Heart left ventricle (tissue), 16 donors: ENCODE results near the gene GNB1L. TPM values are rescaled to one million over a fixed set of nuclear protein-coding genes. Genes with fewer than 3 reads are reported as not detected.

Experiments used
- ATAC-seq, 4 donors: fragments of 200-7000 bp; cut with Tn5 transposase; one replicate each; pipeline ENCODE4 v1.9.1; 2020 to 2022; ENCODE audit warnings: moderate library complexity in 4 of 4, mild to moderate bottlenecking in 3 of 4, moderate number of reproducible peaks in 1 of 4
- DNase-seq, 5 donors: peaks; one replicate each; pipeline ENCODE4 v3.0.0-alpha.2; 2020
- H3K27ac ChIP-seq, 12 donors: fragments of 200-600 bp; sonication (generic) in 4 of 12; one replicate each; pipeline versions ENCODE4 v1.5.0 to v1.8.0; 2016 to 2022; ENCODE audit warnings: mild to moderate bottlenecking in 2 of 12
- H3K27me3 ChIP-seq, 9 donors: fragments of 200-600 bp; sonication (generic) in 2 of 9; one replicate each; pipeline versions ENCODE4 v1.5.1 to v1.8.0; 2016 to 2022; ENCODE audit warnings: mild to moderate bottlenecking in 3 of 9
- H3K36me3 ChIP-seq, 9 donors: fragments of 200-600 bp; sonication (generic) in 2 of 9; one replicate each; pipeline versions ENCODE4 v1.5.0 to v1.8.0; 2018 to 2022; ENCODE audit warnings: mild to moderate bottlenecking in 2 of 9
- H3K4me1 ChIP-seq, 12 donors: fragments of 200-600 bp; sonication (generic) in 4 of 12; one replicate each; pipeline versions ENCODE4 v1.5.0 to v1.8.0; 2016 to 2022; ENCODE audit warnings: mild to moderate bottlenecking in 3 of 12
- H3K4me3 ChIP-seq, 12 donors: fragments of 200-600 bp; sonication (generic) in 4 of 12; one replicate each; pipeline versions ENCODE4 v1.5.0 to v1.8.0; 2017 to 2022; ENCODE audit warnings: mild to moderate bottlenecking in 9 of 12, moderate library complexity in 4 of 12
- H3K9me3 ChIP-seq, 12 donors: fragments of 200-600 bp; sonication (generic) in 4 of 12; one replicate each; pipeline versions ENCODE4 v1.5.0 to v1.8.0; 2016 to 2022; ENCODE audit warnings: mild to moderate bottlenecking in 1 of 12
- CTCF ChIP-seq, 12 donors: fragments of 200-600 bp; sonication (generic) in 4 of 12; IDR thresholded peaks; one replicate each; pipeline versions ENCODE4 v1.5.0 to v1.8.0; 2018 to 2022; ENCODE audit warnings: antibody characterized with exemption in 12 of 12, mild to moderate bottlenecking in 5 of 12
- POLR2A ChIP-seq, 2 donors: fragments of 450-650 bp; IDR thresholded peaks; one replicate each; pipeline ENCODE4 v1.6.1; 2017; ENCODE audit warnings: antibody characterized with exemption in 2 of 2, mild to moderate bottlenecking in 2 of 2, moderate library complexity in 2 of 2
- WGBS, 4 donors: extraction: QIAGEN DNeasy Blood & Tissue Kit in 2 of 4; methylation state at CpG; one replicate each; pipeline versions ENCODE4 v1.1.5 to v1.1.7; 2013 to 2018; 5-methylcytosine and 5-hydroxymethylcytosine counted together
- intact Hi-C, 10 donors: fragments of 100-400 bp; cut with DNase I; formaldehyde crosslinking; loops; one replicate each; pipeline versions ENCODE4 v1.11.1 to v1.14.2; 2022
- polyA plus RNA-seq, 2 donors: library from polyadenylated mRNA; stranded (reverse); fragments of 200-250 nt; gene quantifications; one replicate each; pipeline ENCODE4 v1.2.3, GENCODE V29; 2013
- total RNA-seq, 9 donors: library from RNA; depleted of rRNA in 2 of 9; stranded (reverse); fragments of >200 nt in 2 of 9; fragmentation: NEBNext Ultra II Directional in 3 of 9; extraction: Animal tissue kit (Norgen Biotek cat#: 25700) in 3 of 9; gene quantifications; one replicate each; pipeline versions ENCODE4 v1.1.0 to v1.2.4, GENCODE V29; 2016 to 2023
- donor health status: ischemic (EF 13 %, LVEDD 7.1; RV severe dilation, severe dysfunction).
- donor health status: healthy with polysubstance abuse.
- donor health status: DM: no; HTN: yes; CAD: no.
- donor health status: DM: no; HTN: no; CAD: no.
- donor health status: ischemic (EF 25% LVEDD 6.9; RV normal size, moderate dysfunction).
- donor health status: ischemic (EF 25% LVEDD 5.7; RV mildly dilated, moderate dysfunction).
- donor health status: healthy.
- donor health status: DM: yes; HTN: yes; CAD: no.
- donor health status: ischemic (EF 35%, LVEDD 5.7; RV mildly dilated, moderate dysfunction).
- donor health status: nonischemic (EF 11% LVEDD 7.7; RV severe dilation, severe dysfunction).
- donor health status: DM: yes; HTN: yes; CAD: no.
- donor health status: PGD.
- donor health status: ischemic (EF 29% LVEDD 5.4; RV normal size, mild dysfunction).
- donor health status: nonischemic (EF 23%, LVEDD 6.1; RV moderate dilation, normal function).

The GNB1L gene
- total and polyA plus RNA-seq, 11 donors, result 1.6 to 9.2 (median 2.4) TPM

DNA sequence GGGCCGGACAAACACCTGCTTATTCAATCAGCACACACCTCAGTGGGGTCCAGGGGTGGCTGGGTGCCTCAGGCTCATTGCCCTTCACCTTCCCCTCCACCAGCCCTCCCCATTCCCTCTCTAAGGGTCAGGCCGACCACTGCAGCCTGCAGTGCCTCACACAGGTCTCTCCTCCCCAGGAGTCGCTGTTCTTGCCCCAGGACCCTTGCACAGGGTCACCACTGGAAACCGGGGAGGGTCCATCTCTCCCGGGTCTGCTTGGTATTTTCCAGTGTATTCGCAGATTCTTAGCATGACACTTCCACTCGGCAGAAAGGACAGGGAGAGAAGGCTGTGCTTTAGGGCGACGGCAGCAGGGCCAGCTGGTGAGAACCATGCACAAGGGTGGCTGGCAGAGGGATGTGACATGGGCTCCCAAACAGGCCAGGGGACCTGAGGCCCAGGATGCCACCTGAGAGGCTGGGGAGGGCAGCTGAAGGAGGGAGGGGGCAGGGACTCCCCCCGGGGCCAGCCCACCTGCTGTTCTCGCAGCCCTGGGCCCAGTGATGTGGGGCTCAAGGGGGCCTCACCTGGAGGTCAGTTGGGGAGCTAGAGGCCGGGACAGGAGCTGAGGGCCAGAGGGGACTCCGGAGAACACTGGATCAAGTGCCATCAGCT is 110.2 kb downstream of the GNB1L start:
- ATAC-seq (no peak), DNase-seq (no peak)
- WGBS, 4 donors, result 85 to 91% (median 86%) methylated on average over 13 of the region's 13 CpGs
- H3K9me3 ChIP-seq, result no peaks in the 10 kb centered on the region
- H3K4me1 ChIP-seq, result peaks cover 0 to 23% (median 11%) of the 10 kb centered on the region in 12 donors
- no peaks in the 10 kb centered on the region for H3K27me3 ChIP-seq
- no peaks in the 10 kb centered on the region for H3K36me3 ChIP-seq
- intact Hi-C loops, result loop anchor here in 1 of 10 donors (5.0 kb wide), 1 partner anchor 108 kb away; the partner anchor contains the start of genes GNB1L and RTL10
- H3K4me3 ChIP-seq, result no peak overlapping the region
- peak overlapping the region in 8 of 12 donors; percentile 15 to 80 (median 54) for H3K27ac ChIP-seq
- TF ChIP-seq POLR2A (IDR thresholded peaks at IDR 0.05) (no peak), CTCF (IDR thresholded peaks at IDR 0.05) (no peak)

DNA sequence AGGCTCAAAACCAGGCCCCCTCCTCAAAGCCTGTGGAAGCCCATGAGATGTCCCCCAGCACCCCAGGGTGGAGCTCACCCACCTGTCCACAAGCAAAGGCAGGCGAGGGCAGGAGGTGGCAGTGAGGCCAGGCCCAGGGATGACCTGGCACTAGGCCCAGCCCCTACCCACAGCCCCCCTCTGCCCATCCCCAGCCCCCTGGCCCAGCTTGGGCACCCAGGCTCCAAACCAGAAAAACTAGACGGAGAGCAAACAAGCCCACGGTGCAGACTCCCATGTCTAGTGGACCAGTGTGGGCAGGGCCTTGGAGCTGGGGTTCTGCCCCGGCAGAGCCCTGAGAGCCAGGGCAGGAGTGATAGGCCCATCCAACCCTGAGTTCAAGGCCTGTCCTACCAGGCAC is 111.0 kb downstream of the GNB1L start:
- TF ChIP-seq CTCF (IDR thresholded peaks at IDR 0.05), result no peak
- no peak for TF ChIP-seq POLR2A (IDR thresholded peaks at IDR 0.05)
- Histone ChIP-seq H3K36me3 (no peaks in the 10 kb centered on the region), H3K9me3 (no peaks in the 10 kb centered on the region), H3K27ac (no peak overlapping the region), H3K4me1 (peaks cover 0 to 23% (median 11%) of the 10 kb centered on the region in 12 donors), H3K4me3 (no peak overlapping the region), H3K27me3 (no peaks in the 10 kb centered on the region)
- DNase-seq (no peak), ATAC-seq (no peak)
- 88 to 91% (median 89%) methylated on average over 4 of the region's 4 CpGs; no CpG with 5 or more reads in 1 of the 4 donors for WGBS, 4 donors
- intact Hi-C loops, result no loop called here

DNA sequence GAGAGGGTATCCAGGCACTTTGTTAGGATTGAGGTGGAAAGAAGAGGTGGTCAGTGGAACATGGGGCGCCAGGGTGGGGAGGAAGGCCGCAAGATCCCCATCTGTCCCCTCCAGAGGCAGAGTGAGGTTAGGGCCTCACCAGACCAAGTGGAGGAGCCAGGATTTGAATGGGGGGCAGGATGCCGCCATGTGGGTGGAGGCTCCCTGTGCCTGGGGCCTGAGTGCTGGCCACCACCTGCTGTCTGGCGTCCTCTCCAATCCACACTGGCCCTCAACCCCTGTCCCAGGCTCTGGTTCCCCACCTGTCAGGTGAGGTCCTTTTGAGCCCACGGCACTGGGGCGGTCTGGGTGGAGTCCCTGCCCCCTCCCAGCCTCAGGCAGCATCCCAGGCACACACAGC is 111.6 kb downstream of the GNB1L start:
- no peak overlapping the region for H3K27ac ChIP-seq
- no peak for TF ChIP-seq POLR2A (IDR thresholded peaks at IDR 0.05)
- no peak for TF ChIP-seq CTCF (IDR thresholded peaks at IDR 0.05)
- WGBS, 4 donors, result 91 to 97% (median 94%) methylated on average over 3 to 6 of the region's 6 CpGs
- H3K9me3 ChIP-seq, result no peaks in the 10 kb centered on the region
- H3K4me1 ChIP-seq, result peaks cover 0 to 23% (median 11%) of the 10 kb centered on the region in 12 donors
- H3K4me3 ChIP-seq, result no peak overlapping the region
- intact Hi-C loops, result no loop called here
- H3K27me3 ChIP-seq, result no peaks in the 10 kb centered on the region
- no peak for DNase-seq
- no peak for ATAC-seq
- no peaks in the 10 kb centered on the region for H3K36me3 ChIP-seq

- Histone ChIP-seq H3K27me3 (no peaks in the 10 kb centered on the region), H3K27ac (no peak overlapping the region), H3K4me3 (no peak overlapping the region), H3K36me3 (no peaks in the 10 kb centered on the region), H3K4me1 (peaks cover 0 to 28% (median 11%) of the 10 kb centered on the region in 12 donors), H3K9me3 (no peaks in the 10 kb centered on the region)
- DNase-seq (no peak), ATAC-seq (no peak)
- intact Hi-C loops, result no loop called here
- TF ChIP-seq POLR2A (IDR thresholded peaks at IDR 0.05) (no peak), CTCF (IDR thresholded peaks at IDR 0.05) (no peak)
- WGBS, 4 donors, result 89 to 95% (median 93%) methylated on average over 16 to 21 of the region's 21 CpGs
Measured at GRCh38 chr22:19742160-19743066, 112.3 kb downstream of the GNB1L start.
